ENCODE results near the gene ASCC1. TPM values are rescaled to one million over a fixed set of nuclear protein-coding genes. Genes with fewer than 3 reads are reported as not detected.

ASCC1 gene
- total and polyA plus RNA-seq, 2 of the 4 experiments (the other 2 are of a cell fraction) = 15.9 to 21.0 TPM

DNA sequence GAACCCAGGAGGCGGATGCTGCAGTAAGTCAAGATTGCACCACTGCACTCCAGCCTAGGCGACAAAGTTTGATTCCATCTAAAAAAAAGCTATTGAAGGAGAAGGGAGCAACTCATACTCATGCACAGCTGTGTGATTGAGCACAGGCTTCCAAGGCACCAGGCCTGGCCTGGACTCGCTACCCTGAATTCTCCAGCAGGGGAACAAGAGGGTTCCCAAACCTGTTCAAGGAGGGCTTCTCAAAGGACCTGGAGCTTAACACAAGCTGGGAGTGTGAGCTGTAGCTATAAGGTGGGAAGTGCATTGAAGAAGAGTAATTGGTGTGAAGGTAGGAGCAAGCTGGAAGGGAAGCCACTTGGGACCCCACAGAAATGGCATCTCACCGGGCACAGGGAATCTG is 42.5 kb upstream of the ASCC1 start:
- Histone ChIP-seq H3K9me3 (ENCODE audit: control insufficient read depth, insufficient read depth, low read length) (no peaks in the 10 kb centered on the region), H3K23ac (ENCODE audit: low read depth, low read length) (no peak overlapping the region), H3K79me1 (ENCODE audit: low read depth in 1 of 2, low read length in 2 of 2) (no peaks in the 10 kb centered on the region), H3K27me3 (ENCODE audit: control insufficient read depth, insufficient read depth, low read length) (no peaks in the 10 kb centered on the region), H3K9ac (ENCODE audit: low read depth, low read length) (no peak overlapping the region), H2AFZ (replicated peaks; ENCODE audit: low read length, poor library complexity) (peak overlapping the region; percentile 9), H2BK20ac (ENCODE audit: low read depth, low read length) (peak overlapping the region; percentile 14; the same call in 1 of the 2 replicates), H3K27ac (ENCODE audit: insufficient read depth, low read length) (peak overlapping the region; percentile 54; the same call in 1 of the 2 replicates), H3K36me3 (ENCODE audit: control insufficient read depth, insufficient read depth, low read length) (no peaks in the 10 kb centered on the region), H2BK120ac (ENCODE audit: low read depth, low read length) (peak overlapping the region; percentile 28; the same call in 1 of the 2 replicates), H3K4me2 (ENCODE audit: low read depth, low read length) (no peak overlapping the region), H4K5ac (ENCODE audit: low read depth, low read length) (peak overlapping the region; percentile 17; the same call in 1 of the 2 replicates), H4K20me1 (ENCODE audit: insufficient read depth, low read length) (no peaks in the 10 kb centered on the region), H3K56ac (ENCODE audit: extremely low read depth, insufficient read depth, low read length) (no peak overlapping the region), H3K9me1 (ENCODE audit: insufficient read depth, low read length) (peaks cover 16% of the 10 kb centered on the region), H2AK9ac (replicated peaks; ENCODE audit: low read depth, low read length, poor library complexity) (no peak overlapping the region), H3K4ac (ENCODE audit: low read depth, low read length) (peak overlapping the region; percentile 58), H3K4me3 (ENCODE audit: insufficient read depth, low read depth, low read length) (no peak overlapping the region), H3K14ac (replicated peaks; ENCODE audit: low read depth, low read length) (peak overlapping the region; percentile 37; the same call in 1 of the 2 replicates), H3K18ac (ENCODE audit: low read depth, low read length) (peak overlapping the region; percentile 43; the same call in 1 of the 2 replicates), H2AK5ac (ENCODE audit: low read depth, low read length) (peak overlapping the region; percentile 72), H2BK15ac (ENCODE audit: low read depth, low read length) (peak overlapping the region; percentile 83; the same call in 2 of the 3 replicates), H2BK5ac (ENCODE audit: low read depth, low read length, poor library complexity, severe bottlenecking) (no peak overlapping the region), H4K91ac (ENCODE audit: insufficient read depth, low read depth, low read length) (peak overlapping the region; percentile 37; the same call in 1 of the 2 replicates), H4K8ac (ENCODE audit: low read depth in 2 of 2, low read length in 2 of 2) (peak overlapping the region in 1 of 2 experiments; percentile 26; a peak in 1 of 4 replicates), H3K4me1 (ENCODE audit: control insufficient read depth, insufficient read depth, low read length) (peaks cover 31% of the 10 kb centered on the region)
- TF ChIP-seq RCOR1 (IDR thresholded peaks at IDR 0.05; ENCODE audit: insufficient replicate concordance, low read length) (no peak), BHLHE40 (IDR thresholded peaks at IDR 0.05; ENCODE audit: low read depth, low read length) (no peak), CEBPB (IDR thresholded peaks at IDR 0.05; ENCODE audit: low read depth, low read length) (no peak), FOS (IDR thresholded peaks at IDR 0.05; ENCODE audit: low read depth, low read length) (no peak), MAFK (IDR thresholded peaks at IDR 0.05; ENCODE audit: low read depth, low read length) (no peak), MAZ (IDR thresholded peaks at IDR 0.05; ENCODE audit: borderline replicate concordance, low read depth, low read length) (no peak), RFX5 (IDR thresholded peaks at IDR 0.05; ENCODE audit: low read depth, low read length) (no peak), POLR2A (IDR thresholded peaks at IDR 0.05; ENCODE audit: low read depth, low read length) (no peak), NFE2L2 (IDR thresholded peaks at IDR 0.05; ENCODE audit: low read depth, low read length) (no peak), MXI1 (IDR thresholded peaks at IDR 0.05; ENCODE audit: borderline replicate concordance, low read depth, low read length) (no peak), RAD21 (IDR thresholded peaks at IDR 0.05; ENCODE audit: low read length) (no peak), CHD1 (IDR thresholded peaks at IDR 0.05; ENCODE audit: low read depth, low read length) (no peak)
- TF ChIP-seq, protein P1, sequence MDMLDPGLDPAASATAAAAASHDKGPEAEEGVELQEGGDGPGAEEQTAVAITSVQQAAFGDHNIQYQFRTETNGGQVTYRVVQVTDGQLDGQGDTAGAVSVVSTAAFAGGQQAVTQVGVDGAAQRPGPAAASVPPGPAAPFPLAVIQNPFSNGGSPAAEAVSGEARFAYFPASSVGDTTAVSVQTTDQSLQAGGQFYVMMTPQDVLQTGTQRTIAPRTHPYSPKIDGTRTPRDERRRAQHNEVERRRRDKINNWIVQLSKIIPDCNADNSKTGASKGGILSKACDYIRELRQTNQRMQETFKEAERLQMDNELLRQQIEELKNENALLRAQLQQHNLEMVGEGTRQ (IDR thresholded peaks at IDR 0.05; ENCODE audit: low read depth, low read length) = no peak
- TF ChIP-seq, protein P2, sequence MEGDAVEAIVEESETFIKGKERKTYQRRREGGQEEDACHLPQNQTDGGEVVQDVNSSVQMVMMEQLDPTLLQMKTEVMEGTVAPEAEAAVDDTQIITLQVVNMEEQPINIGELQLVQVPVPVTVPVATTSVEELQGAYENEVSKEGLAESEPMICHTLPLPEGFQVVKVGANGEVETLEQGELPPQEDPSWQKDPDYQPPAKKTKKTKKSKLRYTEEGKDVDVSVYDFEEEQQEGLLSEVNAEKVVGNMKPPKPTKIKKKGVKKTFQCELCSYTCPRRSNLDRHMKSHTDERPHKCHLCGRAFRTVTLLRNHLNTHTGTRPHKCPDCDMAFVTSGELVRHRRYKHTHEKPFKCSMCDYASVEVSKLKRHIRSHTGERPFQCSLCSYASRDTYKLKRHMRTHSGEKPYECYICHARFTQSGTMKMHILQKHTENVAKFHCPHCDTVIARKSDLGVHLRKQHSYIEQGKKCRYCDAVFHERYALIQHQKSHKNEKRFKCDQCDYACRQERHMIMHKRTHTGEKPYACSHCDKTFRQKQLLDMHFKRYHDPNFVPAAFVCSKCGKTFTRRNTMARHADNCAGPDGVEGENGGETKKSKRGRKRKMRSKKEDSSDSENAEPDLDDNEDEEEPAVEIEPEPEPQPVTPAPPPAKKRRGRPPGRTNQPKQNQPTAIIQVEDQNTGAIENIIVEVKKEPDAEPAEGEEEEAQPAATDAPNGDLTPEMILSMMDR (conservative IDR thresholded peaks at IDR 0.05; ENCODE audit: low read depth, low read length) = no peak
- TF ChIP-seq, protein P3, sequence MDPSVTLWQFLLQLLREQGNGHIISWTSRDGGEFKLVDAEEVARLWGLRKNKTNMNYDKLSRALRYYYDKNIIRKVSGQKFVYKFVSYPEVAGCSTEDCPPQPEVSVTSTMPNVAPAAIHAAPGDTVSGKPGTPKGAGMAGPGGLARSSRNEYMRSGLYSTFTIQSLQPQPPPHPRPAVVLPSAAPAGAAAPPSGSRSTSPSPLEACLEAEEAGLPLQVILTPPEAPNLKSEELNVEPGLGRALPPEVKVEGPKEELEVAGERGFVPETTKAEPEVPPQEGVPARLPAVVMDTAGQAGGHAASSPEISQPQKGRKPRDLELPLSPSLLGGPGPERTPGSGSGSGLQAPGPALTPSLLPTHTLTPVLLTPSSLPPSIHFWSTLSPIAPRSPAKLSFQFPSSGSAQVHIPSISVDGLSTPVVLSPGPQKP (IDR thresholded peaks at IDR 0.05; ENCODE audit: borderline replicate concordance, low read depth, low read length) = no peak
- CTCF ChIA-PET = interaction anchor here (0.8 to 2.2 kb wide), 2 partner anchors 14 to 15 kb away, joined by 4 read pairs; partner anchors contain the start of gene DDIT4
- POLR2A ChIA-PET (ENCODE audit: unreplicated experiment) = no interaction called here
- intact Hi-C loops (cut with micrococcal nuclease) (no loop called here), in situ Hi-C loops (cut with MboI; ENCODE audit: low sequenced_read_pairs) (no loop called here), dilution Hi-C loops (cut with HindIII; ENCODE audit: low sequenced_read_pairs, unreplicated experiment) (no loop called here)
- WGBS, 2 experiments (ENCODE audit: extremely low coverage in 2 of 2, insufficient read length in 1 of 2) = 100% methylated on average over 1 of the region's 4 CpGs; no CpG with 5 or more reads in 1 of the 2 experiments
- no peak for DNase-seq
- no peak for ATAC-seq (ENCODE audit: low read depth)
- no TSS peak for BruUV-seq (replicated peaks)

Data from IMR-90 (cell line).